Measurements from ENCODE around the gene PRKN.

The PRKN gene

DNA sequence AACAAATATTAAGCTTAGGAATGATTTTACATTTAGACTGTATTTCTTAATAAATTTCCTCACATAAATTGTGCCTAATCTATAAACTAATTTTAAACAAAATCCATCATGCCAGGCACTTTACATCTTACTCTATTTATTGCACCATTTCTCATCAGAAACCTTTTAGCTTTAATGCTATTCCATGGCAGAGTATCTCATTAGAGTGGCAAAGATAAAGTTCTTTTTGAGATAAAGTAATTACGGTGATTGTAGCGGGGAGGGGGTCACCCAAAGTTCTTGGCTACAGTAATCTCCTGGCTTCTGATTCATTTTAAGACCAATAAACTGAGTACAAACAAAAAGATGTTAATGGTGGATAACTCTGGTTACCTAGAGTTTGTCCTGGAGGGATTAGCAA lies 532.1 kb downstream of the PRKN start:
- TF ChIP-seq, protein P1, sequence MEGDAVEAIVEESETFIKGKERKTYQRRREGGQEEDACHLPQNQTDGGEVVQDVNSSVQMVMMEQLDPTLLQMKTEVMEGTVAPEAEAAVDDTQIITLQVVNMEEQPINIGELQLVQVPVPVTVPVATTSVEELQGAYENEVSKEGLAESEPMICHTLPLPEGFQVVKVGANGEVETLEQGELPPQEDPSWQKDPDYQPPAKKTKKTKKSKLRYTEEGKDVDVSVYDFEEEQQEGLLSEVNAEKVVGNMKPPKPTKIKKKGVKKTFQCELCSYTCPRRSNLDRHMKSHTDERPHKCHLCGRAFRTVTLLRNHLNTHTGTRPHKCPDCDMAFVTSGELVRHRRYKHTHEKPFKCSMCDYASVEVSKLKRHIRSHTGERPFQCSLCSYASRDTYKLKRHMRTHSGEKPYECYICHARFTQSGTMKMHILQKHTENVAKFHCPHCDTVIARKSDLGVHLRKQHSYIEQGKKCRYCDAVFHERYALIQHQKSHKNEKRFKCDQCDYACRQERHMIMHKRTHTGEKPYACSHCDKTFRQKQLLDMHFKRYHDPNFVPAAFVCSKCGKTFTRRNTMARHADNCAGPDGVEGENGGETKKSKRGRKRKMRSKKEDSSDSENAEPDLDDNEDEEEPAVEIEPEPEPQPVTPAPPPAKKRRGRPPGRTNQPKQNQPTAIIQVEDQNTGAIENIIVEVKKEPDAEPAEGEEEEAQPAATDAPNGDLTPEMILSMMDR (IDR thresholded peaks at IDR 0.05; ENCODE audit: low read depth, low read length): no peak
- H3K9me3 ChIP-seq (ENCODE audit: severe bottlenecking): no peaks in the 10 kb centered on the region
- no peak overlapping the region for H3K27ac ChIP-seq
- DNase-seq: no peak
- H3K27me3 ChIP-seq (ENCODE audit: insufficient read depth, low read depth, severe bottlenecking): no peaks in the 10 kb centered on the region
- H3K4me3 ChIP-seq (ENCODE audit: low read depth, low read length): no peak overlapping the region
- no peaks in the 10 kb centered on the region for H3K36me3 ChIP-seq

DNA sequence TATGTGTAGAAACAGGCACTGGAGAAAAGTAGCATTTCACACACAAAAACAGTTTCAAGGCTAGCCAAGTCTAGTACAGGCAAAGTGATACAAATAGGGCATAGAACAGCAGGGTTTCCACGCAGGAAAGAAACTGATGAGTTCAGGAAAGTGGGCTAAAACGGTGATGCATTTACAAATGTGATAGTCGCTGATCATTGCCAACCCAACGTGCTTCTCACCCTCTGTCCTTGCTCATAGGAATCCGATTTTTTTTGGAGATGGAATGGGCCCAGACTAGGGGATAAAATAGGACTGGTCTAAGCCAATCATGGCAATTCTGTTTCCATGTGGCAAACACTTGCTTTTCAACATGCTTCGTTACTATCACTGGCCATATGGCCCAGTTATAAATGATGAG lies 536.6 kb downstream of the PRKN start:
- no peaks in the 10 kb centered on the region for H3K36me3 ChIP-seq
- H3K27me3 ChIP-seq (ENCODE audit: insufficient read depth, low read depth, severe bottlenecking): no peaks in the 10 kb centered on the region
- no peak overlapping the region for H3K4me3 ChIP-seq (ENCODE audit: low read depth, low read length)
- TF ChIP-seq, protein P1 (IDR thresholded peaks at IDR 0.05; ENCODE audit: low read depth, low read length): no peak
- no peaks in the 10 kb centered on the region for H3K9me3 ChIP-seq (ENCODE audit: severe bottlenecking)
- H3K27ac ChIP-seq: no peak overlapping the region
- DNase-seq: no peak

DNA sequence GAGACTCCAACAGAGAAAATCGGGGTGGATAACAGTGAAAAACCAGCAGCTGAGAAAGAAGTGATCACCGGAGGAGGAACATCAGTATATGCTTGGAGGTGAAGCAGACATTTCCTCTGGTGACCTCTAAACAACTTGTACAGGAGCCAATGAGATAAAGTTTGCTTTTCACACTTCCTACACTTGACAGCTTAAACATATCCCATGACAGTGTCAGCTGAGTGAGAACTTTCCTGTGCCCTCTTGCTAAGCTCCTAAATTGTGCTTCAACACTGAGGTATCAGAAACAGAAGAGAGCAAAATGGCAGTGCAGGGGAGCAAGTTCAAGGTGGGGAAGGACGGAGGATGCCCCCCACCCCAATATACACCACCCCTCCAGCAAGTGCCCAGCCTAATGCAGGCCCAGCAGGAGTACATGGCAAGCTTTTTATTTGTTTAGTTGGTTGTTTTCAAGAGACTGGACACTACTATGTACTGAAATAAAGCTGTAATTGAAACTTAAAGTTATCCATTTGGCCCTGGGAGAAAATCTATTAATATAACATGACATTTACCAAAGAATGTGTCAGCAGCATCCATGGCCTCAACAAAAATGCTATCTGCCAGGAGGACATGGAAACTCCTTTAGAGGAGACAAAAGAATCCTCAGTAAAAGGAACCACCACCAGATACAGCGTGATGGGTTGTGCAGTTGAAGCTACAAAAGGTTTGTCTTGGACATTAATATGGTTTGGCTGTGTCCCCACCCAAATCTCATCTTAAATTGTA lies 540.2 kb downstream of the PRKN start:
- Histone ChIP-seq H3K4me3 (ENCODE audit: low read depth, low read length) (no peak overlapping the region), H3K9me3 (ENCODE audit: severe bottlenecking) (no peaks in the 10 kb centered on the region), H3K27ac (no peak overlapping the region), H3K27me3 (ENCODE audit: insufficient read depth, low read depth, severe bottlenecking) (no peaks in the 10 kb centered on the region), H3K36me3 (no peaks in the 10 kb centered on the region)
- TF ChIP-seq, protein P1 (IDR thresholded peaks at IDR 0.05; ENCODE audit: low read depth, low read length): no peak
- DNase-seq: no peak

DNA sequence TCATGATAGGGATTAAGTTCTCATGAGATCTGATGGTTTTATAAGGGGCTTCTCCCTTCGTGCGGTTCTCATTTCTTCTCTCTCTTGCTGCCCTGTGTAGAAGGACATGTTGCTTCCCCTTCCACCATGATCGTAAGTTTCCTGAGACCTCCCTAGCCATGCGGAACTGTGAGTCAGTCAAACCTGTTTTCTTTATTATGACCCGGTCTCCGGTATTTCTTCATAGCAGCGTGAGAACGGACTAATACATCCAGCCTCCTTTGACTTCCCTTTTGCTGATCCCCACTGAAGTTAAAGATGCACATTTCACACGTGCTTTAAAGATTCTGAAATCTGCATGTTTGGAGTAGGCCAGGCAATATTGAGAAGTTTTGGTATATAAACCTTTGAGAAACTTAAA lies 543.1 kb downstream of the PRKN start:
- Histone ChIP-seq H3K27ac (no peak overlapping the region), H3K27me3 (ENCODE audit: insufficient read depth, low read depth, severe bottlenecking) (no peaks in the 10 kb centered on the region), H3K36me3 (no peaks in the 10 kb centered on the region), H3K4me3 (ENCODE audit: low read depth, low read length) (no peak overlapping the region), H3K9me3 (ENCODE audit: severe bottlenecking) (no peaks in the 10 kb centered on the region)
- DNase-seq: no peak
- TF ChIP-seq, protein P1 (IDR thresholded peaks at IDR 0.05; ENCODE audit: low read depth, low read length): no peak

DNA sequence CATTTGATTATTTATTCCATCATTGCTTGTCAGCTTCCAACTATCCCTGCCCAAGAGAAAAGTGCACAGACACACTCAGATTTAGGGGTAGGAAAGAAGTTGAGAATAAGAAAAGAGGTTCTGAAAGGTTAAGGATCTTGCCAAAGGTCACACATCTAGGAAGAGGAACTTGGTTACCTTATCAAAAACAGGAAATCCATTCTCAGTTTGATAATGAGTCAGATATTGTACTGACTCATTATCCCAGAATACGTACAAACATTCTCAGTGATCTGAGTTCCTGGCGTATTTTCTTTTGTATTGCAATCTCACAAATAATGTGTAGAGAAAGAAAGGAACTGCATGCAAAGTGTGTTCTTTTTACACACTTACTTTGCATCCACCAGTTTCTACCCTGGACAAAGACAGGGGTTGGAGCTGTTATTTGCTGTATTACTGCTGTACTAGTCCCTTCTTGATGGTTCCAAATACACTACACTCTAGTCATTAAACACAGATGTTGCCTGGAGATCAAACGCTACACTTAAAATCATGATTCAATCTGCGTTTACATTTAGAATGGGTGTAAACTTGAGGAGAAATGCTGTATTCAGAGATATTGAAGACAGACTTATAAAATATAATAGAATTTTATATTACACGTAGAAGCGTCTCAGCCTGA lies 545.7 kb downstream of the PRKN start:
- TF ChIP-seq, protein P1 (IDR thresholded peaks at IDR 0.05; ENCODE audit: low read depth, low read length): no peak
- Histone ChIP-seq H3K27me3 (ENCODE audit: insufficient read depth, low read depth, severe bottlenecking) (no peaks in the 10 kb centered on the region), H3K36me3 (no peaks in the 10 kb centered on the region), H3K4me3 (ENCODE audit: low read depth, low read length) (no peak overlapping the region), H3K9me3 (ENCODE audit: severe bottlenecking) (no peaks in the 10 kb centered on the region), H3K27ac (no peak overlapping the region)
- no peak for DNase-seq
